Calu3 (cell line): ENCODE measurements around the gene CSTPP1. TPM values are rescaled to one million over a fixed set of nuclear protein-coding genes. Genes with fewer than 3 reads are reported as not detected.

Source experiments
- BruUV-seq: library from RNA; stranded (reverse); fragments of 400-500 nt; replicated peaks from 2 replicates; lab custom pipeline; 2021; lab: Mats Ljungman, UMichigan
- CTCF ChIA-PET: fragments of 300-600 bp; sonication (Branson Sonifier 250); formaldehyde crosslinking; loops from one replicate; lab custom pipeline; 2022; ENCODE audit warnings: antibody characterized with exemption; lab: Charles Lee
- DNase-seq: peaks from one replicate; pipeline ENCODE4 v3.0.0; 2022
- H3K27ac Mint-ChIP-seq: one replicate; pipeline ENCODE4 v1.8.0; 2022; ENCODE audit warnings: mixed read lengths; ENCODE audit not compliant: unreplicated experiment
- H3K27me3 Mint-ChIP-seq: one replicate; pipeline ENCODE4 v1.8.0; 2022; ENCODE audit warnings: mixed read lengths; ENCODE audit not compliant: unreplicated experiment
- H3K36me3 Mint-ChIP-seq: one replicate; pipeline ENCODE4 v1.8.0; 2022; ENCODE audit warnings: mild to moderate bottlenecking, moderate library complexity, mixed read lengths; ENCODE audit not compliant: insufficient read depth, unreplicated experiment
- H3K4me1 Mint-ChIP-seq: one replicate; pipeline ENCODE4 v1.8.0; 2022; ENCODE audit warnings: mild to moderate bottlenecking, low read depth, mixed read lengths; ENCODE audit not compliant: unreplicated experiment
- H3K4me3 Mint-ChIP-seq: one replicate; pipeline ENCODE4 v1.8.0; 2022; ENCODE audit warnings: mild to moderate bottlenecking, low read depth, moderate library complexity, mixed read lengths; ENCODE audit not compliant: unreplicated experiment
- H3K9me3 Mint-ChIP-seq: one replicate; pipeline ENCODE4 v1.8.0; 2022; ENCODE audit warnings: low read depth, mixed read lengths; ENCODE audit not compliant: unreplicated experiment
- CTCF ChIP-seq: fragments of 200-600 bp; IDR thresholded peaks from one replicate; pipeline ENCODE4 v1.8.0; 2022; ENCODE audit warnings: antibody characterized with exemption; ENCODE audit not compliant: unreplicated experiment
- intact Hi-C: fragments of 100-400 bp; cut with micrococcal nuclease; formaldehyde crosslinking; loops from one replicate; pipeline ENCODE4 v1.10.0; 2022; ENCODE audit not compliant: unreplicated experiment
- total RNA-seq: library from RNA; stranded (reverse); gene quantifications from 2 replicates; pipeline ENCODE4 v1.2.3, GENCODE V29; 2022

The CSTPP1 gene
- total RNA-seq, 1 experiment from 2014 or later: 23.2 TPM

- no peak for DNase-seq
- BruUV-seq: no TSS peak
- Mint-ChIP-seq H3K27me3 (no peaks in the 10 kb centered on the region), H3K9me3 (no peaks in the 10 kb centered on the region), H3K4me1 (no peaks in the 10 kb centered on the region), H3K36me3 (no peaks in the 10 kb centered on the region), H3K4me3 (no peak overlapping the region), H3K27ac (no peak overlapping the region)
- intact Hi-C loops: no loop called here
- CTCF ChIA-PET: no interaction called here
- no peak for TF ChIP-seq CTCF
Measured at GRCh38 chr11:47125083-47125482, 188.5 kb downstream of the CSTPP1 start.

GRCh38 chr11:47127213-47127612, 190.7 kb downstream of the CSTPP1 start:
- H3K9me3 Mint-ChIP-seq: no peaks in the 10 kb centered on the region
- no peaks in the 10 kb centered on the region for H3K27me3 Mint-ChIP-seq
- BruUV-seq: no TSS peak
- intact Hi-C loops: no loop called here
- no peak for TF ChIP-seq CTCF
- H3K27ac Mint-ChIP-seq: no peak overlapping the region
- H3K4me1 Mint-ChIP-seq: no peaks in the 10 kb centered on the region
- no peak overlapping the region for H3K4me3 Mint-ChIP-seq
- H3K36me3 Mint-ChIP-seq: no peaks in the 10 kb centered on the region
- CTCF ChIA-PET: no interaction called here
- DNase-seq: no peak

GRCh38 chr11:47130543-47130942, 194.0 kb downstream of the CSTPP1 start:
- no TSS peak for BruUV-seq
- no peaks in the 10 kb centered on the region for H3K9me3 Mint-ChIP-seq
- H3K4me3 Mint-ChIP-seq: no peak overlapping the region
- H3K4me1 Mint-ChIP-seq: no peaks in the 10 kb centered on the region
- intact Hi-C loops: no loop called here
- no peak for TF ChIP-seq CTCF
- H3K36me3 Mint-ChIP-seq: no peaks in the 10 kb centered on the region
- H3K27me3 Mint-ChIP-seq: no peaks in the 10 kb centered on the region
- CTCF ChIA-PET: no interaction called here
- no peak for DNase-seq
- no peak overlapping the region for H3K27ac Mint-ChIP-seq

- H3K27me3 Mint-ChIP-seq: no peaks in the 10 kb centered on the region
- H3K36me3 Mint-ChIP-seq: no peaks in the 10 kb centered on the region
- H3K4me1 Mint-ChIP-seq: no peaks in the 10 kb centered on the region
- H3K4me3 Mint-ChIP-seq: no peak overlapping the region
- no peak overlapping the region for H3K27ac Mint-ChIP-seq
- intact Hi-C loops: no loop called here
- no peaks in the 10 kb centered on the region for H3K9me3 Mint-ChIP-seq
- CTCF ChIA-PET: interaction anchor here (0.6 kb wide), 1 partner anchor 20 kb away, joined by 3 read pairs; no protein-coding TSS in a partner anchor
- no TSS peak for BruUV-seq
- no peak for DNase-seq
- TF ChIP-seq CTCF: no peak
Measured at GRCh38 chr11:47131136-47131535, 194.6 kb downstream of the CSTPP1 start.
